SW480 (cell line): ENCODE data around the gene MS4A18.
"Not testable (repeated sequence)": the region's sequence is repeated elsewhere in the genome, so short reads cannot be mapped to it uniquely, and the experiment has no call there.

Experiments used
- DNase-seq: peaks from one replicate; pipeline ENCODE4 v3.0.0-alpha.2; 2016; ENCODE audit warnings: low spot score

The MS4A18 gene

DNA sequence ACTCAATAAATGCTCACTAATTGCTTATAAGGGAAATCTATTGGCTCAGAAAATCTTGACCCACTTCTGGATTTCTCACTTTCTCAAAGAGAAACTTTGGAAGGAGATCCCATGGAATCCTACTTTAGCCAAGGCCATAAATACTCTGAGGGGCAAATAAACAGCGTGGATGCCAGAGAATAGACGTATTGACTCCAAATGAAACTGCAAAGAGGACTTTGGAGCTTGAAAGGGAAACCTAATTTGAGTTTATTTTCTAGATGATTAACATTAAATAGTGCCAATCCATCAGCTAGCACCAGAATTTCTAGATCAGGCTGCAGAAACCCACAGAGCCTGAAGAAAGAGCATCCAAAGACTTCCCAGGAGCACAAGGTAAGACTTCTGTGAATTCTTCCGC lies at the start of gene MS4A18:
Gene MS4A18, plus strand, starts transcription at position 301 of the 400 bp plus-strand sequence.
- no peak for DNase-seq

DNA sequence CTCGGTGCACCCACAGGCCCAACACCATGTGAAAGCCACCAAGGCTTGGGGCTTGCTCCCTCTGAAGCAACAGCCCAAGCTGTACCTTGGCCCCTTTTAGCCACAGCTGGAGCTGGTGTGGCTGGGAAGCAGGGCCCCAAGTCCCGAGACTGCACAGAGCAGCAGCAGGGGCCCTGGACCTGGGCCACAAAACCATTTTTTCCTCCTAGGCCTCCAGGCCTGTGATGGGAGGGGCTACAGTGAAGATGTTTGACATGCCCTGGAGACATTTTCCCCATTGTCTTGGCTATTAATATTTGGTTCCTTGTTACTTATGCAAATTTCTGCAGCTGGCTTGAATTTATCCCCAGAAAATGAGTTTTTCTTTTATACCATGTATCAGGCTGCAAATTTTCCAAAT lies 46.3 kb upstream of the MS4A18 start:
- not testable (repeated sequence) for DNase-seq

DNA sequence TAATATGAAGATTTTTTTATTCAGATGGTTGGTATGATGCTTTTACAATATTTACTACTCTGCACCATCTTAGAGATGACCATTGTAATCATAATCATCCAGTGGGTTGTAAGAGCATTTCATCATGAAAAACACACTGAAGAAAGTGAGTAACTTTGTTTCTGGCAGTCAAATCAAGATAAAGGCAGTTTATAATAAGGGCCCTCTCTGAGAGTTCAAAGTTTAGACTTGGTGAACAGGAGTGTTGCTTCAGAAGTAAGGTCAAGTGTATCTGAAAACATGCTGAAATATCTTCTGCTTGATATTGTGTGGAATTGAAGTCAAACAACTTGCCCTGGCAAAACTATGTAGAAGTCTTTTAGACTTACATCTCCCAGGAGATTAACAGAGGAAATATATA lies 44.6 kb upstream of the MS4A18 start:
- DNase-seq = no peak

DNA sequence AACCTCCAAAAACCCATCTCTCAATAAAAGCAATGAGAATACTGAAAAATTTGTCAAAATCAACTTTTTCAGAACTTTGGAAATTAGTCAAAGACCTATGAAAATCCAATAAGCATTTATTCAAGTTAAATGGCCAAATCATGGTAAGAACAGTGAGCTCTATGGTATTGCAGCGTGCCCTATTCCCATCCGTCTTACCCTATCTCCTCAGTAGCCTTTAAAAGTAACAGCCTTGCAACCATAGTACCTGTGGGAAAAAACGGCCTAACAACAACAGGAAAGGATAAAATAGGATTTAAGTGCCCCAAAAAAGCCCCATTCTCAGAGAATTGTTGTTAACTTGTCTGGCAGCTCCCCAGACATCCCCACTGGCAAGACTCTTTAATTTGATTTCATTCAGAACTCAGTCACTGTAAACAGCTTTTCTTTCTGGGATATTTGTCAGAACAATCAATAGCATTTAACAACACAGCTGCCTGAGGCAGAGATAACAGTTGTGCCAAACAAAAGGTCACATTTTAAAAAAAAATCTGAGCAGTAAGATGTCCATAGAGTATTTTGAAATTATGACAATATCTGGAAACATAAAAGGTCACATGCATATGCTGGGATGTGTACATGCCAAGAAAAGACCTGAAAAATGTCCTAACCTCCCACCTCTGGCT lies 43.9 kb upstream of the MS4A18 start:
- DNase-seq = no peak

DNA sequence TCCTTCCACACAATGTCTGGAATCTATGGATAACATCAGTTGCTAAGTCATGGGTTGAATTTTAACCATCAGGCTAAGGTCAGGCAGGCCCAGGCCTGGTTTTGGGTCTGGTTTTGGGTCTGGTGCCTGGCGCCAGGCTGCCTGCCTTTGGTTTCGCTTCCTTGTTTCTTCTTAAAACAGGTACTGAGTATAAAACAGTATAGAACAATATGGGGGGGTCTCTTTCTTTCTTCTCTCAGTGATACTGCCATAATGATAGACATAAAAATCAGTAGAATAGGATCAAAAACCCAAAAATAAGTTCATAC lies 40.0 kb upstream of the MS4A18 start:
- not testable (repeated sequence) for DNase-seq

DNA sequence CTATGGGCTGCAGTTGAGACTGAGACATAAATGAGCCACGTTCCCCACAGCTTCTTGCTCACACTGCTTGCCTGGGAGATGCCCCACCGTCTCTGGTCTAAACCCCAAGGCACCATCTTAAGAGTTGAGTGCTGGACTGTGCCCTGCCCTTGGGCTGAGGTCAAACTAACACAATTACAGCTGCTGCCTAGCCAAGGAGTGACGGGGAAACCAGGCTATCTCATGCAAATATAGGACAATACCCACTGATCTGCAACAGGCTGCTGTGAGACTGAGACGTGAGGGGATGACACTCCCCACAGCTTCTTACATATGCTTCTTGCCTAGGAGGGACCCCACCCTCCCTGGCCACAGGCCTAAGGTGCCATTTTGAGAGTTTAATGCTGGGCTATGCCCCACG lies 32.9 kb upstream of the MS4A18 start:
- DNase-seq = no peak

DNA sequence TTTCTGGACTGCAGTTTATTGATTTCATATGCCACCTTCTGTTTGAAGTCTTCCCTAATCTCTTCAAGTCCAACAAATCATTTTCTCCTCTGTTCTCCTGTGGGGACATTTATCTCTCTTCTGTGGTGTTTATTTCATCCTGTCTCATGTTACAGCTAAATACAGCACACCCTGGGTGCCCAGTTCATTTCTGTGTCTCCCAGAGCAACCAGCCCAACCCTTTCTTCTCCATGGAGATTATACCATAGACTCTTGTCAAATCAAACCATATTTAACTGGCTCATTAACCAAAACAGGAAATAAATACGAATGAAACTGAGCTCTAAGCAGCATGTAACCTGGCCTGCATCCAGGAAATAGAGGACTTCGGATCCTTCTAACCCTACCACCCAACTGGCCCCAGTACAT lies 25.2 kb upstream of the MS4A18 start, which contains the start of gene MS4A8:
Gene MS4A8, plus strand, starts transcription at position 329 of the 408 bp plus-strand sequence. CDS start 1,249 bp downstream, outside the sequence.
- peak; percentile 25 for DNase-seq

DNA sequence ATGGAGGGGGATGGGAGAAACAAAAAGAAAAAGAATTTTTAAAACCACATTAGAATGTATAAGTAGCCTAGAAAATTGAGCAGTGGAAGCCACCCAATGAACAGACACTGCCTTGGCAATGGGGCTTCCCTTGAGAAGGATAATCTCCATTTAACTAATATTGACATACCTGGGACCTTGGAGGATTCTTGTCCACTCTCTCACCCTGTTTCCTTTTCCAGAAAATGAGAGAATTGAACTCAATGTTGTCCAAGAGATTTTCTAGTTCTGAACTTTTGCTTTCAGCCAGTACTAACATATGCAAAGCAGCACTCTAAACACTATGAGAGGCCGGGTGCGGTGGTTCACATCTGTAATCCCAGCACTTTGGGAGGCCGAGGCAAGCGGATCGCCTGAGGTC lies 24.6 kb upstream of the MS4A18 start:
- no peak for DNase-seq

DNA sequence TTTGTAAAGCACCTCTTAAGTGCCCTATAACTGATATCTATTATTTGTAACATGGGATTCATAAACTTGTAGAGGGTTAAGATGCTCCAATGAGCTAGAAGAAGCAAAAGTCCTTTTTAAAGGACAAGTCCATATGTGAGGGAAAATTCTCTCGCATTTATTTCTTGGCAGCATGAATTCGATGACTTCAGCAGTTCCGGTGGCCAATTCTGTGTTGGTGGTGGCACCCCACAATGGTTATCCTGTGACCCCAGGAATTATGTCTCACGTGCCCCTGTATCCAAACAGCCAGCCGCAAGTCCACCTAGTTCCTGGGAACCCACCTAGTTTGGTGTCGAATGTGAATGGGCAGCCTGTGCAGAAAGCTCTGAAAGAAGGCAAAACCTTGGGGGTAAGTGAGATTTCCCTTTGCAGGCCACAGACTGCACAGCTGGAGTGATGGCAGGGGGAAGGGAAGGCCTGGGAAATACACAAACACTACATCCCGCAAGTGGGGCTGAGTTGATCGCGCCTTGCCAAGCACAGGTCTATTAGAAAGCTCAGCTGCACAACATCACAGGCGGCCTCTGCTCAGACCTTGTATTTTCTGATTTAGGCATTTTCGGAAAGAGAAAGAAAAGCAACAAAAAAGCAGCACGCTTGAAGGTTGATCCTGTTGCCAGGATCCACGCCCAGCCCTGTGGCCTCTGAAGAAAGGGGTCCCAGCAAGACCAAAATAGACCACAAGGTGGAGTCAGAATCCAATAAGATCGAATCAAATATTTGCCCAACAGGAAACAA lies 23.6 kb upstream of the MS4A18 start:
- peak; percentile 35 for DNase-seq

DNA sequence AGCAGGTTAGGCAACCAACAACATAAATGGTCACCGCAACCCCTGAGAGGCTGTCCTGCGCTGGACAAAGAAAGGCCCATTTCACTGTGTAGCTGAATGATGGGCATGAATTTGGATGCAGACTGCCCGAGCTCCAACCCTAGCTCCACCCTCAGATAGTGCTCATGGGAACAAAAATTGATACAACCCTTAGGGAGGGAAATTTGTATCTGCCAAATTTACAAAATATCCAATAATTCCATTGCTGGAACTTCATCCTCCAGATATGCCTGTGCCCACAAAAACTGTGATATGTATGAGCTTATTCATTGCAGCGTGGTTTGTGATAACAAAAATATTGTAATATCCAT lies 23.1 kb upstream of the MS4A18 start:
- no peak for DNase-seq

DNA sequence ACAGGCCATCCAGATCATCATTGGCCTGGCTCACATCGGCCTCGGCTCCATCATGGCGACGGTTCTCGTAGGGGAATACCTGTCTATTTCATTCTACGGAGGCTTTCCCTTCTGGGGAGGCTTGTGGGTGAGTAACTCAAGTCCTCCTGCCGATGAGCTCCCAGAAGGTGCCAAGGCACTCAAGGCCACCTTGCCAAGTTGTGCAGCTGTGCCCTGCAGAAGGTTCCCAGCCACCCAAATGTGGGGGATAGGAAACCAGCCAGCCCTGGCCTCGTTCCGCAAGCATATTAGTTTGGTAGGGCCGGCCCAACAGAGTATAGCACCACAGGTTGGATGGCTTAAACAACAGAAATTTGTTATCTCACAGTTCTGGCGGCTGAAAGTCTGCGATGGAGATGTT lies 21.1 kb upstream of the MS4A18 start:
- DNase-seq = no peak

DNA sequence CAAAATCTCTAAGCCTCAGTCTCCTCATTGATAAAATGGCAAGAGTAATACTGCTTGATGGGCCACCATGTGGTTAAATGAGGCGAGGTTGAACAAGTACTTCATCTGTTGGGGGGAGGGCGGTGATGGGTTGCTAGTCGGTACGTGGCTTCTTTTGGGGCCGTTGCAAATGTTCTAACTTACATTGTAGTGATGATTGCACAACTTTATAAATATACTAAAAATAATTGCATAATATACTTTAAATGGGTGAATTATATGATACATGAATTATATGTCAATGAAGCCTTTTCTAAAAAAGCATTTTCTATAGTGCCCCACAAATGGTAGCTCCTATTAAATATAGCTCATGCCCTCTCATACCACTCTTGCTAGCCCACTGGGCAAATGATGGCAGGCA lies 18.6 kb upstream of the MS4A18 start:
- no peak for DNase-seq

DNA sequence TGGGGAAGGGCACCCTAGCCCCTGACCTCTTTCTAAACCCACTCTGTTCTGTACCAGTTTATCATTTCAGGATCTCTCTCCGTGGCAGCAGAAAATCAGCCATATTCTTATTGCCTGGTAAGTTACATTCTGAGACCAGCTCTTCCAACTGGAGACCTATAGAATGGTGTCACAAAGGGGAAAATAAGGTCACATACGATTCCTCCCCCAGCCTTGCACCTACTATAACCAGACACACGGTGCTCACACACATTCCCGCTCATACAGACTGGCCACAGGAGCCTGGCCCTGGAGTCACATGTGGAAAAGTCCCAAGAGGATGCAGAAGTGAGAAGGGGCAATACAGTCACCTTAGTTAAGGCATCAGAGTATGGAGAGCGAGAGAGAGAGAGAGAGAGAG lies 17.6 kb upstream of the MS4A18 start:
- DNase-seq = no peak

DNA sequence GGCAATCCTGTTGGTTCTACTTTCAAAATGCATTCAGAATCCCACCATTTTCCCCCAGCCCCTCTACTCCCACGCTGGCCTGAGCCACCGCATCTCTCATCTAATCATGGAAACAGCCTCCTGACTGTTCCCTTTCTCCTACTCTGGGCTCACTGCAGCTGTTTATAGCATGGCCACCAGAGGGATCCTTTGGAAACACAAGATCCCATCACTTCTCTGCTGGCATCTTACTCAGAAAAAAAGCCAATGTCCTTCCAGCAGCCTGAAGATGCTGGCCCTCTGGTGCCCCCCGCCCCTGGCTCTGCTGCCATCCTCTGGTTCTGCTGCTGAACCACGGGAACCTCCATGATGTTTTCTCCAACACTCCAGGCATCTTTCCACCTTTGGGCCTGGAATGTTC lies 14.0 kb upstream of the MS4A18 start:
- no peak for DNase-seq

DNA sequence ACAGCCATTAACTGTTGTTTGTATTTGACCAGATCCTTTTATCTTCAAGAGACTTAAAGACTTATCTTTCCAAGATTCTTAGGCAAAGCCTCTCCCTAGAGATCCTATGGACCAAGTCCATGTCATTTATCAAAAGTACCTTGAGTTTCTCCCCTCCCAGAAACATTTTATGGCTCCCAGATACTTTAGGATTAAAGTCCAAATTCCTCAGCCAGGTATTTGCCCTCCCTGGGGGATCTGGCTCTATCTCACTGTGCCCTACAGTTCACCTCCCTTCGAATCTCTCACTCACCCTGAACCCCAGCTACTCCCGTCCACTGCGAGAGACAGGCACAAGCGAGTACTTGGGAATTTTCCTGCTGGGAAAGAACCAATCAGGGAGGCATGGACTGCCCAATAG lies 13.2 kb upstream of the MS4A18 start:
- DNase-seq = no peak

DNA sequence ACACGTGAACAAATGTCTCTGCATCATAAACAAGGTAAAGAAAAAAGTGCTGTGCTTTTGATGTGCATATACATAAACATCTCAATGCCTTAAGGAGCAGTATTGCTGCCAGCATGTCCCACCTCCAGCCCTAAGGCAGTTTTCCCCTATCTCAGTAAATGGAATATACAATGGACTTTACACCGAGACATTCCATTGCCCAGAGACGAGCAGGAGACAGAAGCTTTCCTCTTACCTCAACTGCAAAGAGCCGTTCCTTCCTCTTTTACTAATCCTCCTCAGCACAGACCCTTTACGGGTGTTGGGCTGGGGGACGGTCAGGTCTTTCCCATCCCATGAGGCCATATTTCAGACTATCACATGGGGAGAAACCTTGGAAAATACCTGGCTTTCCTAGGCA lies 11.1 kb upstream of the MS4A18 start:
- not testable (repeated sequence) for DNase-seq

DNA sequence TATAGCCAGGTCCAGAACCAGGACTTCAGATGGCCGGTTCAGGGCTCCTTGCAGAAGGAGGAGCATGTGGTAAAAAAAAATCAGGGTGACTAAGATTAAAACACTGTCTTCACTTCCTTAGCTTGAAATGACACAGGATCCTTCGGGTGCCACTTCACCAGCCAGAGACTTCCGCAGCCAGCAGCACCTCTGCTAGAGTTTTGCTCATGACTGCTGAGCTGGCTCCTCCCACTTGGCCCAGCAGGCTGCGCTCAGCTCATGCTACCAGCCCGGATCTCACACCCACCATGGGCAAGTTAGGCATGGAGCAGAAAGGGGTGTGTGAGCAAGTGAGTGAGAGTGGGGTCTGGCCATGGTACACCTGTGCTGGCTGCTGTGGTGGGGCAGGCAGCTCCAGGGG lies 6.6 kb upstream of the MS4A18 start:
- no peak for DNase-seq

DNA sequence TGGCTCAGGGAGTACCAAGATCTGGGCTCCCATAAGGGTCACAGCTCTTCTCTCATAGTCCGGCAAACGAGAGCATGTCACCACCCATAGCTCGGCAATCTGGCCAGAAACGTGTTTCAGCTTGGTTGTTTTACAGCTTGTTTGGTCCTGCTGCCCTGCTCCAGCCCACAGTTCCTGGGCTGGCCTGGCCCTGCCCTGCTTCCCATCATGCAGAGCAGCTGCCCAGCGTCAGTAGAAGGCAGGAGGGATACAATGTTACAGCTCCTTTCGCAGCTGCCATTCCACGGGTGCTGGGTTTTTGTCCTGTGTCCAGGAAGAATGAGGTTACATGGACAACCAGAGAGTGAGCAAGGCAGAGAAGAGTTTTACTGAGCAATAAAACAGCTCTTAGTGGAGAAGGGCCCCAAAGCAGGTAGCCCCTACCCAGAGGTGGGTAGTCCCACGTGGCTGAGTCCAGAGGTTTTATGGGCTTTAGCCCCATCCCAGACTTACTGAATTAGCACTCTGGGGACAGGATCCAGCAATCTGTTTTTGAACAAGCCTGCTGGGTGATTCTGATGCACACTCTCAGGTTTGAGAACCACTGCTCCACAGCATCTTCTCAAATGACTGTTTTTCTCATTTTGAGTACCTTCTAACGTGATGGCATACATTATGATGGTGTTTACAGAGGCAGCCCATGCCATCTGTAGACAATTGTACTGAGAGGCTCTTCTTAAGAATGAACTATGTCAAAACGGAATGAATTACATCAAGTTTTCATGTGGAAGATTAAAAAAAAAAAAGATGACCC lies 5.8 kb upstream of the MS4A18 start:
- no peak for DNase-seq

DNA sequence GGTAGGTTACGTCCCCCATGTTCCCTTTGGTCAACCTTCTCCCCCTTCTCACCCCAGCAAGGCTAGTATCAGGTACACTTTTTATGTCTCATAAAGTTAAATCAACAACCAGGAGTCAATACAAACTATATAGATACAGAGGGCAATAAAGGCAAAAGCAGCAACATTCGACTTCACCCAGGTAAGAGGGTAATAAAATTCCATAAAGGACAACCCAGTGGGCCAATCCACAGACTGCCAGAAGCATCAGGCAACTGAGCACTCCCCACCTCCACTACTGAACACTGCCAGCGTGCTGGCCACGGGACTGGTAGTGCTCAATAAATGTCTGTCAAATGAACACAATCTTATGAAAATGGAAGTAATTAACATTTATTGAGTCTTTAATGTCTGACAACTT lies 5.1 kb upstream of the MS4A18 start:
- no peak for DNase-seq

DNA sequence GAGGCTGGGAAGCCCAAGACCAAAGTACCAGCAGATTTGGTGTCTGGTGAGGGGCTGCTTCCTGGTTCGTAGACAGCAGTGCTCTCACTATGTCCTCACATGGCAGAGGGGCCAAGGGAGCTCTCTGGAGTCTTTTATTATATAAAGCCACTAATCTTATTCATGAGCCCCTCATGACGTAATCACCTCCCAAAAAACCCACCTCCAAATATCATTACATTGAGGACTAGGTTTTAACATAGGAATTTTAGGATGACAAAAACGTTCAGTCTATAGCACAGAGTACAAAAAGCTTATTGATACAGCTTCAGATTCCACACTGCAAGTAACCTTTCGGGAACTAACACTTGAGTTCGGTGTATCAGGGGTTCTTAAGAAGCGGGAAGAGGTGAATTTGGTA lies 4.1 kb upstream of the MS4A18 start:
- DNase-seq = no peak

DNA sequence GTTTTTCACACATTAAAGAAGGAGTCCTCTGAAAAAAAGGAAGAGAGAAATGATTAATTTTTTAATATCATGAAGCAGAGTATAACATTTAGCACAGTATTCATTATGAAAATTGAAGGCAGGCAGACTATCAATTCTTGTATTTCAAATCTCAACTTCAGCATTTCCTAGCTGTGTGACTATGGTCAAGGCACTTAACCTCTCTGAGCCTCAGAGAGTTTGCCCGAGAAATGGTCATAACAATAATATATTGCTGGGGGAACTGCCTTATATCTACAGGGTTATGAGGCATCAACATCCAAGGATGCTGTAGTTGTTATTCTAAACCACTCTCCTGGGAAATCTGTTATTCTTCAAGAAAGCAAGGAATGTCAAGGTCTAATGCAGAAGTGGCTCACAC lies 1.1 kb downstream of the MS4A18 start:
- DNase-seq = no peak

DNA sequence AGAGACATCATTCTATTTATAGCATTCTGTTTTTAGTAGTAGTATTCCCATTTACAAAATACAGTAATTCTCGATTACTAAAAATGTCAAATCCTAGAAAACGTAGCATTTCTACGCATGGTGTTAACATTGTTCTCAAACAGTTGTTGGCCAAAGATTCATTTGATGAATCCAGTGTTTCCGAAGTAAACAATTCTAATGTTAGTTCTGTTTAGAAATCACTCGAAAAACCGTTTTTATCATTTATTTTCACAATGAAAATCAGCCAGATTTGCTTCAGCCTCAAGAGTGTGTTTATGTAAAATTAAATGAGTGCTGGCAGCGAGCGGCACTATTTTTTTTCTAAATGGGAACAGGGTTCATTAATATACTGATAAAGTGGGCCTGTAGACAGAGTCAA lies 7.1 kb downstream of the MS4A18 start:
- DNase-seq = no peak

DNA sequence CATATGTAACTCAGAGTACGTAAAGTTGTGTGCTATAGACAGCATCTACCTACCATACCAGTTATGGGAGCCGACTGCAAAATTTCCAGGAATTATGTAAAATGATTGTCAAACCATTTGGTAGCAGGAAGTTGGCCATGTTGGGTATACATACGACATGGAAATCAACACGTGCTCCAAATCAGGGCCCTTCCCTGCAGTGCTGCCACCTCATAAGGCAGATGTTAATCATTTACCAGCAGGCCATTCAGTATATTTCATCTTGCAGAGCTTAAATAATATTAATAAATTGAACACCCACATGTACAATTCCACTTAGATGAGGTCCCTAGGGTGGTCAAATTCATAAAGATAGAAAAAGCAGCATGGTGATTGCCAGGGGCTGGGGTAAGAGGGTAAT lies 9.8 kb downstream of the MS4A18 start:
- peak; percentile 25 for DNase-seq
